WERI-Rb-1 (cell line): Measurements from ENCODE around the gene RNF181.
"Not testable (repeated sequence)": the region's sequence is repeated elsewhere in the genome, so short reads cannot be mapped to it uniquely, and the experiment has no call there.

Experiments used
- DNase-seq: peaks from one replicate; pipeline ENCODE4 v3.0.0-alpha.2; 2020
- H3K27ac ChIP-seq: fragments of 250-450 bp; sonication (Bioruptor Pico); 2 replicates; pipeline ENCODE4 v1.5.1; 2020; ENCODE audit warnings: mild to moderate bottlenecking, moderate library complexity
- H3K27me3 ChIP-seq: fragments of 250-450 bp; sonication (Bioruptor Pico); 2 replicates; pipeline ENCODE4 v1.5.1; 2021; ENCODE audit warnings: mild to moderate bottlenecking, low read depth, moderate library complexity; ENCODE audit not compliant: insufficient read depth, severe bottlenecking
- H3K36me3 ChIP-seq: fragments of 250-450 bp; sonication (Bioruptor Pico); 2 replicates; pipeline ENCODE4 v1.5.1; 2020; ENCODE audit warnings: mild to moderate bottlenecking, moderate library complexity
- H3K4me3 ChIP-seq: 2 replicates; pipeline ENCODE4 v1.5.1; 2011; ENCODE audit warnings: low read depth, mild to moderate bottlenecking, control low read depth, low read length
- H3K9me3 ChIP-seq: fragments of 250-450 bp; sonication (Bioruptor Pico); 2 replicates; pipeline ENCODE4 v1.5.1; 2021; ENCODE audit warnings: mild to moderate bottlenecking, moderate library complexity; ENCODE audit not compliant: severe bottlenecking
- TF ChIP-seq, protein P1 (sequence below): IDR thresholded peaks from 2 replicates; pipeline ENCODE4 v1.5.1; 2011; ENCODE audit warnings: low read depth, mild to moderate bottlenecking, control low read depth, inconsistent platforms, low read length

The RNF181 gene

DNA sequence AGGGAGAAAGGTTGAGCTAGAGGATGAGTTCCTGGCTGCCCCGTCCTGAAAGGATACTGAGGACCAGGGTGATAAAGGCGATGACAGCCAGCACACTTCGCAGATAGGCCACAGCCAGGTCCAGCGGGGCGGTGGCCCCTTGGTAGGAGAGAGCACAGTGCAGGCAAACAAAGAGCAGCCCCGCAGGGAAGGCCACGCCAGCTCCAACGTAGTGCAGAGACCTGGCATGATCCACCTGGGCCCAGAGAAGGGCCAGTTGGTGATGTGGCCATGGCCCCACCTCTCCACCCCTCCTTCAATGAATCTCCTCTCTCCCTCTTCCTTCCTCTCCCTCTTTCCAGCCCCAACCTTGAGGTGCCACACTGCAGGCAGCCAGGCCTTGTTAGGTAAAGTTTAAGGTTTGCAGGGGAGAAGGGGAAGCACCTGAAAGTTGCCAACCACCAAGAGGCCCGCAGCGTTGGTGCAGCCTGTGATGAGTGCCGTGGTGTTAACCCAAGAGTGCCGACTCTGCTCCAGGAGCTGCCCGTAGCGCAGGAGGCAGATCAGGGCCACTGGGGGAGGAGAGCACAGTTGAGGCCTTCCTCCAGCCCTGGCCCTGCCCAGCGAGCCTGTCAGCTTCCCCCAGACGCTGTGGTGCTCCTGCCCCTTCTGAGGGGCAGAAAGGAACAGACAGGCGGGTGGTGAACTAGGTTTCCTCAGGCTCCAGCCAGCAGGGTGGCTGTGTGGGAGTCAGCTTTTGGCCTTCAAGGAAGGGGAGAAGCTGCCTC is 4.1 kb downstream of the RNF181 start:
- DNase-seq: no peak
- TF ChIP-seq, protein P1, sequence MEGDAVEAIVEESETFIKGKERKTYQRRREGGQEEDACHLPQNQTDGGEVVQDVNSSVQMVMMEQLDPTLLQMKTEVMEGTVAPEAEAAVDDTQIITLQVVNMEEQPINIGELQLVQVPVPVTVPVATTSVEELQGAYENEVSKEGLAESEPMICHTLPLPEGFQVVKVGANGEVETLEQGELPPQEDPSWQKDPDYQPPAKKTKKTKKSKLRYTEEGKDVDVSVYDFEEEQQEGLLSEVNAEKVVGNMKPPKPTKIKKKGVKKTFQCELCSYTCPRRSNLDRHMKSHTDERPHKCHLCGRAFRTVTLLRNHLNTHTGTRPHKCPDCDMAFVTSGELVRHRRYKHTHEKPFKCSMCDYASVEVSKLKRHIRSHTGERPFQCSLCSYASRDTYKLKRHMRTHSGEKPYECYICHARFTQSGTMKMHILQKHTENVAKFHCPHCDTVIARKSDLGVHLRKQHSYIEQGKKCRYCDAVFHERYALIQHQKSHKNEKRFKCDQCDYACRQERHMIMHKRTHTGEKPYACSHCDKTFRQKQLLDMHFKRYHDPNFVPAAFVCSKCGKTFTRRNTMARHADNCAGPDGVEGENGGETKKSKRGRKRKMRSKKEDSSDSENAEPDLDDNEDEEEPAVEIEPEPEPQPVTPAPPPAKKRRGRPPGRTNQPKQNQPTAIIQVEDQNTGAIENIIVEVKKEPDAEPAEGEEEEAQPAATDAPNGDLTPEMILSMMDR: no peak
- H3K27me3 ChIP-seq: no peaks in the 10 kb centered on the region
- peaks cover 18% of the 10 kb centered on the region for H3K36me3 ChIP-seq
- no peak overlapping the region for H3K27ac ChIP-seq
- H3K9me3 ChIP-seq: no peaks in the 10 kb centered on the region
- no peak overlapping the region for H3K4me3 ChIP-seq

DNA sequence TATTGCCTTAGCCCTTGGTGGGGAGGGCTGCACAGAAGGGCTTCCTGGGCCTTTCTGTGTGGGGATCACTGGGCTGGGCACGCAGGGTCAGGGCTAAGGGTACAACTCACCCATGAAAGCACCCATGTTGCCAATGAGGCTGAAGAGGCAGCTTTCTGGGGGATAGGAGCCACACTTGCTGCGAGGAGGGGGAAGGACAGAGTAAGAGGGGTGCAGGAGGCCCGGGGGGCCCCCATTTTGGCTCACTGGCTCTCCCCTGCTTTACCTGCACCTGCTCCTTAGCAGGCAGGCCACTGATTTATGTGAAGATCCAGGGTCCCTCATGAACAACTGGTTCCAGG is 4.7 kb downstream of the RNF181 start:
- peaks cover 18% of the 10 kb centered on the region for H3K36me3 ChIP-seq
- H3K27ac ChIP-seq: no peak overlapping the region

DNA sequence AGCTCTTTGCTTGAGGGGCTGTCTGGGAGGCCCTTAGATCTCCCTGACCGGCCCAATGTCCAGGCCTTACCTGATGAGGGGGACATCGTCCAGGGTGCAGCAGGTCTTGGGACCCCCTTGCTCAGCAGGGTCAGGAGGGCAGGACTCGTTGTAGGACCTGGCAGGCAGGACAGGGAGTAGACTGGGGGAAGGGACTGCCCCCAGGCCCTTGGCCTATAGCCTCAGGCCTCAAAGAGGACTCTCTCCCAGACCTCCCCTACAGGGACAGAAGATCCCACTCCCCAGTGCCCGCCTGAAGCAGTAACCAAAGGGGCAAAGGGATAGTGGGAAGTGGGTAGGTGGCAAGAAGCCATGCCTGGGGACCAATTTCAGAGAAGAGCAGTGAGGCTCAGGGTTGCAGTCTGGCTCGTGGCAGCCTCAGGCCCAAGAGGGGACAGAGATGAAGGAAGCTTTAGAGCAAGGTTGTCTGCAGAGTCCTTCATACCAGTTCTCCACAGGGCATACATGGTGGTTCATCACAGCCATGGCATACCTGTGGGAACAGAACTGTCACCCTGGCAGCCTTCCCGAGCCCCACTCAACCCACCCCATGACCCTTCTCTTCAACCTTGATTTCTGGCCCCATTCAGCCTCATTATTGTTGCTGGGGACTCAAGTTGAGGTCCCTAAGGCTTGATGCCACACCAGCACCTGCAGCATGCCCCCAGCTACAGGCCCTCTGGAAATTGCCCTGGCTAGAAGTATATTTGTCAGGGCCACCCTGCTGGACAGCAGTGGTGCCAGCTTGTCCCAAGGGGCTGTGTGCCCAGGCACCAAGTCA is 5.6 kb downstream of the RNF181 start:
- TF ChIP-seq, protein P1: no peak
- Histone ChIP-seq H3K36me3 (peaks cover 18% of the 10 kb centered on the region), H3K27ac (no peak overlapping the region), H3K4me3 (no peak overlapping the region), H3K9me3 (no peaks in the 10 kb centered on the region), H3K27me3 (no peaks in the 10 kb centered on the region)
- no peak for DNase-seq

More for the DNA sequence above, 4.7 kb downstream of the RNF181 start:
- no peaks in the 10 kb centered on the region for H3K27me3 ChIP-seq
- H3K4me3 ChIP-seq: no peak overlapping the region
- no peak for DNase-seq
- no peaks in the 10 kb centered on the region for H3K9me3 ChIP-seq
- TF ChIP-seq, protein P1: no peak

DNA sequence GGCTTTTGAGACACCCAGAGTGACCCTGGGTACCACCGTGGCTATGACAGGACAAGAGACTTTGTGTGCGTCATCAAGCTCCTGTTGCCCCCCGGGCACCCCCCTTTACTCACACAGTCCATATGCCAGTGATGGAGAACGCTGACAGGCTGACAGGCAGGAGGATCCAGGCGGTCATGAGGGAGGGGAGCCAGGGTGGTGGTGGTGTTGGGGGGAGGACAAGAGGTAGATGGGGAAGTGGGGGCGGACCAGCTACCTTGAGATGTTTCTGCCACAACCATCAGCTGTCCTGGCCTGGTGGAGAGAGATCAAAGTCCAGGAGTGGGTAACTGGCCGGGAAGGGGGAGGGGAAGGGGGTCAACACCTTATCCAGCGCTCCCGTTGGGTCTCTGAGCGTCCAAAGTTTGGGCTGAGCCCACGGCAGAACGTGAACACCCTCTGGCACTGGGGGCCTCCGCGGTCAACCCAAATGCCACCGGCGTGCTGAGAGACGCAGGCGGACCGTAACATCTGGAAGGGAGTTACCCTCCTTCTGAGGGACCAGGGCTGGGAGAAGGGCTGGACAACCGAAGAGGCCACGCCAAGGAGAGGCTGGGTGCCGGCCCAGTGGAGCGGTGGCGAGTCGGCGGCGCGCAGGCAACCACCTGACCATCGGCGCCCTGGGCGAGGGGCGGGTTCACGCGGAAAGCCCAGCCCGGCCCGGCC is 6.4 kb downstream of the RNF181 start:
- H3K9me3 ChIP-seq: no peaks in the 10 kb centered on the region
- H3K36me3 ChIP-seq: peaks cover 15% of the 10 kb centered on the region
- H3K27ac ChIP-seq: no peak overlapping the region
- DNase-seq: peak; percentile 35
- H3K27me3 ChIP-seq: no peaks in the 10 kb centered on the region
- TF ChIP-seq, protein P1: no peak
- H3K4me3 ChIP-seq: peak overlapping the region; percentile 53

DNA sequence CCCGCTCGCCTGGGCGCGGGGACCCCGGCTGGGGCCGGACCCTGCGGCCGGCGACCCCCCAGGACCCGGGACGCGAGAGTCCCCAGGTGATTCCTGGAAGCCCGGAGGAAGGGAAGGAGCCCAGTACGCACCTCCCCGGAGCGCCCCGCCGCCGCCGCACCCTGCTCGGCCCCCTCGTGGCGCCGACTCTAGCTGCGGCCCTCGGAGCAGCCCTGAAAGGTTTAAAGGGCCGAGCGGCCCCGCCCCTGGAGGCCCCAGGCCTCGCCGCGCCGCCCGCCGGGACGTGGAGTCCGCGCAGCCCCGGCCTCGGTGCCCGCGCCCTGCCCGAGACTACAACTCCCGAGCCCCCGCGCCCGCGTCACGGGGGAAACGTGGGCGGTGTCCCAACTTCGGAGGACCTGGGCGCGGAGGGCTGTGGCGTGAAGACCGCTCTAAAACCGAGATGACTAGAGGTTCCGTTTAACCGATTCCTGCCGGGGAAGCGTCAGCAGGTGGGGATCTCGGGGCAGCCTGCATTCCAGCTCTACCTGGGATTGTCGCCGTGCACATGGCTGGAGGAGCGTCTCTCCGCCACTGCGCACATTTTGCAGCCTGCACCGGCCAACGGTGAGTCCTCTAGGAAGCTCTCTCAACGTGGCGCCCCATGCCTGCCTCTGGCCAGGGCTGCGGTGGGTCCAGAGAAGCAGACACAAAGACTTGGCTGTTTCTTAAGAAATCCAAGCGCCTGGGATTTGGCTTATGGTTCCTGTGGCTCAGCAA is 7.1 kb downstream of the RNF181 start, which contains the start of gene TMEM150A:
Gene TMEM150A, minus strand, starts transcription at position 223 of the 759 bp plus-strand sequence. CDS start 750 bp downstream, outside the sequence.
- Histone ChIP-seq H3K27ac (no peak within 1 kb of the TSS), H3K36me3 (peaks cover 11% of the 10 kb centered on the region), H3K4me3 (peak within 1 kb of the TSS; percentile 56), H3K9me3 (no peaks in the 10 kb centered on the region), H3K27me3 (no peaks in the 10 kb centered on the region)
- TF ChIP-seq, protein P1: peak; percentile 16; the same call in 1 of the 2 replicates
- peak; percentile 91 for DNase-seq

DNA sequence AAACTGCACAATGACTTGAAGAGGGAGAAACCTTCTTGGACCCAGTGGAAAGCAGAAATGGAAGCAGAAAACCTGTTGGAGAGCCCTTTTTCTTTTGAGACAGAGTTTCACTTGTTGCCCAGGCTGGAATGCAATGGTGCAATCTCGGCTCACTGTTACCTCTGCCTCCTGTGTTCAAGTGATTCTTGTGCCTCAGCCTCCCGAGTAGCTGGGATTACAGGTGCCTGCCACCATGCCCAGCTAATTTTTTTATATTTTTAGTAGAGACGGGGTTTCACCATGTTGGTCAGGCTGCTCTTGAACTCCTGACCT is 8.5 kb downstream of the RNF181 start:
- not testable (repeated sequence) for H3K4me3 ChIP-seq, H3K27ac ChIP-seq, H3K27me3 ChIP-seq, H3K9me3 ChIP-seq, DNase-seq
- peaks cover 15% of the 10 kb centered on the region for H3K36me3 ChIP-seq
